HAP-1 (cell line): ENCODE measurements around the gene ALPI.

Source experiments
- DNase-seq, 2 experiments: peaks; one replicate each; pipeline ENCODE4 v3.0.0-alpha.2; 2016 to 2020; ENCODE audit warnings: low spot score in 2 of 2
- H3K27me3 ChIP-seq: fragments of 250-450 bp; sonication (Bioruptor Pico); 2 replicates; pipeline ENCODE4 v1.5.1; 2020; ENCODE audit warnings: low read depth, mild to moderate bottlenecking, moderate library complexity
- H3K36me3 ChIP-seq: fragments of 250-450 bp; sonication (Bioruptor Pico); replicated peaks from 2 replicates; pipeline ENCODE4 v1.5.1; 2020; ENCODE audit warnings: mild to moderate bottlenecking
- H3K4me1 ChIP-seq: fragments of 250-450 bp; sonication (Bioruptor Pico); 2 replicates; pipeline ENCODE4 v1.5.1; 2020; ENCODE audit warnings: mild to moderate bottlenecking
- H3K4me3 ChIP-seq: fragments of 250-450 bp; sonication (Bioruptor Pico); 2 replicates; pipeline ENCODE4 v1.5.1; 2020; ENCODE audit warnings: mild to moderate bottlenecking, moderate library complexity
- H3K9me3 ChIP-seq: fragments of 250-450 bp; sonication (Bioruptor Pico); 2 replicates; pipeline ENCODE4 v1.5.1; 2020; ENCODE audit warnings: mild to moderate bottlenecking, moderate library complexity
- in situ Hi-C: fragments of 300-500 bp; cut with MboI; formaldehyde crosslinking; loops from 3 replicates; pipeline ENCODE4 v1.14.3; 2020; ENCODE audit warnings: low sequenced_read_pairs, inconsistent platforms, mixed read lengths

The ALPI gene

GRCh38 chr2:232476045-232476444 is 20.1 kb downstream of the ALPI start:
- in situ Hi-C loops, result no loop called here
- peaks cover 13% of the 10 kb centered on the region for H3K4me1 ChIP-seq
- no peak for DNase-seq
- peaks cover 4% of the 10 kb centered on the region; the same call in 1 of the 2 replicates for H3K27me3 ChIP-seq
- no peaks in the 10 kb centered on the region for H3K36me3 ChIP-seq
- no peaks in the 10 kb centered on the region for H3K9me3 ChIP-seq
- no peak overlapping the region for H3K4me3 ChIP-seq

GRCh38 chr2:232476791-232477190 is 20.8 kb downstream of the ALPI start:
- no peak for DNase-seq
- Histone ChIP-seq H3K4me1 (peaks cover 13% of the 10 kb centered on the region), H3K4me3 (no peak overlapping the region), H3K9me3 (no peaks in the 10 kb centered on the region), H3K36me3 (no peaks in the 10 kb centered on the region), H3K27me3 (no peaks in the 10 kb centered on the region; the same call in 1 of the 2 replicates)
- in situ Hi-C loops, result no loop called here

GRCh38 chr2:232477751-232478510 is 22.0 kb downstream of the ALPI start:
- Histone ChIP-seq H3K27me3 (no peaks in the 10 kb centered on the region), H3K4me3 (no peak overlapping the region), H3K9me3 (no peaks in the 10 kb centered on the region), H3K4me1 (peaks cover 11% of the 10 kb centered on the region), H3K36me3 (no peaks in the 10 kb centered on the region)
- in situ Hi-C loops, result no loop called here
- DNase-seq, result no peak

- DNase-seq, result no peak
- H3K4me1 ChIP-seq, result peaks cover 2% of the 10 kb centered on the region; the same call in 1 of the 2 replicates
- H3K4me3 ChIP-seq, result no peak overlapping the region
- no peaks in the 10 kb centered on the region for H3K9me3 ChIP-seq
- H3K27me3 ChIP-seq, result no peaks in the 10 kb centered on the region
- H3K36me3 ChIP-seq, result no peaks in the 10 kb centered on the region
- in situ Hi-C loops, result no loop called here
These were observed 22.8 kb downstream of the ALPI start for GRCh38 chr2:232478571-232479340.

- H3K27me3 ChIP-seq, result peaks cover 2% of the 10 kb centered on the region
- no peaks in the 10 kb centered on the region for H3K36me3 ChIP-seq
- H3K4me3 ChIP-seq, result no peak overlapping the region
- H3K9me3 ChIP-seq, result no peaks in the 10 kb centered on the region
- H3K4me1 ChIP-seq, result no peaks in the 10 kb centered on the region
- DNase-seq, result no peak
- in situ Hi-C loops, result no loop called here
These were observed 23.6 kb downstream of the ALPI start for GRCh38 chr2:232479341-232480200.

GRCh38 chr2:232480201-232481190 is 24.5 kb downstream of the ALPI start:
- in situ Hi-C loops, result no loop called here
- Histone ChIP-seq H3K36me3 (no peaks in the 10 kb centered on the region), H3K4me3 (no peak overlapping the region), H3K27me3 (peaks cover 12% of the 10 kb centered on the region), H3K9me3 (no peaks in the 10 kb centered on the region), H3K4me1 (no peaks in the 10 kb centered on the region)
- no peak for DNase-seq

GRCh38 chr2:232481322-232482140 is 25.6 kb downstream of the ALPI start:
- in situ Hi-C loops, result no loop called here
- no peak overlapping the region for H3K4me3 ChIP-seq
- peaks cover 21% of the 10 kb centered on the region for H3K27me3 ChIP-seq
- no peak for DNase-seq
- no peaks in the 10 kb centered on the region for H3K36me3 ChIP-seq
- no peaks in the 10 kb centered on the region for H3K4me1 ChIP-seq
- no peaks in the 10 kb centered on the region for H3K9me3 ChIP-seq

- in situ Hi-C loops, result no loop called here
- H3K36me3 ChIP-seq, result no peaks in the 10 kb centered on the region
- H3K27me3 ChIP-seq, result peaks cover 29% of the 10 kb centered on the region
- no peaks in the 10 kb centered on the region for H3K9me3 ChIP-seq
- DNase-seq, result no peak
- no peak overlapping the region for H3K4me3 ChIP-seq
- no peaks in the 10 kb centered on the region for H3K4me1 ChIP-seq
These were observed 26.6 kb downstream of the ALPI start for GRCh38 chr2:232482301-232483238.

GRCh38 chr2:232483311-232483922 is 27.5 kb downstream of the ALPI start:
- no peaks in the 10 kb centered on the region for H3K36me3 ChIP-seq
- H3K27me3 ChIP-seq, result peaks cover 35% of the 10 kb centered on the region
- no peaks in the 10 kb centered on the region for H3K9me3 ChIP-seq
- in situ Hi-C loops, result no loop called here
- no peaks in the 10 kb centered on the region for H3K4me1 ChIP-seq
- DNase-seq, result no peak
- H3K4me3 ChIP-seq, result no peak overlapping the region

GRCh38 chr2:232483923-232484627 is 28.1 kb downstream of the ALPI start:
- Histone ChIP-seq H3K9me3 (no peaks in the 10 kb centered on the region), H3K4me1 (no peaks in the 10 kb centered on the region), H3K4me3 (no peak overlapping the region), H3K36me3 (no peaks in the 10 kb centered on the region), H3K27me3 (peaks cover 42% of the 10 kb centered on the region)
- no peak for DNase-seq
- in situ Hi-C loops, result no loop called here
